Breast epithelium (tissue), 4 donors: ENCODE measurements around the gene CARM1. TPM values are rescaled to one million over a fixed set of nuclear protein-coding genes. Genes with fewer than 3 reads are reported as not detected.
A peak's percentile ranks its signal among the peaks of the same experiment; 100 is the strongest.

Experiments used
- DNase-seq, 2 donors: peaks; one replicate each; pipeline ENCODE4 v3.0.0-alpha.2; 2019; ENCODE audit warnings: low spot score in 2 of 2
- H3K27ac ChIP-seq, 2 donors: fragments of 200-600 bp; sonication (generic) in 1 of 2; one replicate each; pipeline ENCODE4 v1.5.1; 2016 to 2019; ENCODE audit warnings: mild to moderate bottlenecking in 1 of 2
- H3K27me3 ChIP-seq, 2 donors: fragments of 200-600 bp; sonication (generic) in 1 of 2; one replicate each; pipeline versions ENCODE4 v1.5.1 to v1.6.0; 2017 to 2019; ENCODE audit warnings: control low read depth in 1 of 2, mild to moderate bottlenecking in 1 of 2
- H3K36me3 ChIP-seq: fragments of 200-600 bp; one replicate; pipeline ENCODE4 v1.5.1; 2019
- H3K4me1 ChIP-seq, 2 donors: fragments of 200-600 bp; sonication (generic); one replicate each; pipeline ENCODE4 v1.5.1; 2016 to 2019; ENCODE audit warnings: control low read depth in 1 of 2
- H3K4me3 ChIP-seq, 3 donors: fragments of 200-600 bp; sonication (generic); 1 replicate in 2 of 3; 2 replicates in 1 of 3; pipeline ENCODE4 v1.5.1; 2016 to 2019; ENCODE audit warnings: mild to moderate bottlenecking in 3 of 3, moderate library complexity in 2 of 3
- H3K9me3 ChIP-seq, 2 donors: fragments of 200-600 bp; sonication (generic) in 1 of 2; one replicate each; pipeline ENCODE4 v1.5.1; 2016 to 2019; ENCODE audit warnings: control low read depth in 1 of 2
- POLR2A ChIP-seq: fragments of 450-650 bp; IDR thresholded peaks from one replicate; pipeline ENCODE4 v1.6.1; 2016; ENCODE audit warnings: antibody characterized with exemption, mild to moderate bottlenecking, moderate library complexity
- POLR2AphosphoS5 ChIP-seq, 3 donors: sonication (generic); formaldehyde crosslinking; IDR thresholded peaks; one replicate each; pipeline ENCODE4 v1.6.1; 2017; ENCODE audit warnings: antibody characterized with exemption in 3 of 3
- intact Hi-C: fragments of 100-400 bp; cut with DNase I; formaldehyde crosslinking; loops from one replicate; pipeline ENCODE4 v1.15.1; 2023; ENCODE audit warnings: low total_unique reads
- total RNA-seq, 3 donors: library from RNA; depleted of rRNA; stranded (reverse); fragments of >200 nt; gene quantifications; one replicate each; pipeline ENCODE4 v1.1.0, GENCODE V29; 2016
- TF ChIP-seq, protein P1 (sequence below), 3 donors: fragments of 450-650 bp; IDR thresholded peaks; one replicate each; pipeline ENCODE4 v1.5.1; 2016 to 2017; ENCODE audit warnings: antibody characterized with exemption in 3 of 3, mild to moderate bottlenecking in 3 of 3, moderate library complexity in 3 of 3

CARM1 gene
- total RNA-seq, 3 donors from 2014 or later, result 11.6 to 17.3 (median 17.0) TPM

DNA sequence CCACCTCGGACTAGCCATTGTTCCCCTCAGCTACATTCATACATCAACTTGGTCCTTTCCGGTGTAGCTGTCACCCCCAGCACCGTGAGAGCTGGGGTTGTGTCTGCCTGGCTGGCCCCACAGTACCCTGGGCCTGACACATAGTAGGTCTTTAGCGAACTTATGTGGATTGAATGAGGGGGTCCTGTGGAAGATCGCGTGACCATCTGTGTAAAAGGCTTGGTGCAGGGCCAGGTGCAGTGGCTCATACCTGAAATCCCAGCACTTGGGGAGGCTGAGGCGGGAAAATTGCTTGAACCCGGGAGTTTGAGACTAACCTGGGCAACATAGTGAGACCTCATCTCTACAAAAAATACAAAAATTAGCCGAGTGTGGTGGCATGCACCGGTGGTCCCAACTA is 91.5 kb downstream of the CARM1 start:
- Histone ChIP-seq H3K4me1 (peaks cover 0 to 11% of the 10 kb centered on the region in 2 donors), H3K27me3 (no peaks in the 10 kb centered on the region), H3K9me3 (no peaks in the 10 kb centered on the region), H3K27ac (peak overlapping the region; percentile 2 to 97), H3K4me3 (peak overlapping the region in 1 of 3 donors; percentile 95), H3K36me3 (no peaks in the 10 kb centered on the region)
- intact Hi-C loops, result no loop called here
- TF ChIP-seq, protein P1, sequence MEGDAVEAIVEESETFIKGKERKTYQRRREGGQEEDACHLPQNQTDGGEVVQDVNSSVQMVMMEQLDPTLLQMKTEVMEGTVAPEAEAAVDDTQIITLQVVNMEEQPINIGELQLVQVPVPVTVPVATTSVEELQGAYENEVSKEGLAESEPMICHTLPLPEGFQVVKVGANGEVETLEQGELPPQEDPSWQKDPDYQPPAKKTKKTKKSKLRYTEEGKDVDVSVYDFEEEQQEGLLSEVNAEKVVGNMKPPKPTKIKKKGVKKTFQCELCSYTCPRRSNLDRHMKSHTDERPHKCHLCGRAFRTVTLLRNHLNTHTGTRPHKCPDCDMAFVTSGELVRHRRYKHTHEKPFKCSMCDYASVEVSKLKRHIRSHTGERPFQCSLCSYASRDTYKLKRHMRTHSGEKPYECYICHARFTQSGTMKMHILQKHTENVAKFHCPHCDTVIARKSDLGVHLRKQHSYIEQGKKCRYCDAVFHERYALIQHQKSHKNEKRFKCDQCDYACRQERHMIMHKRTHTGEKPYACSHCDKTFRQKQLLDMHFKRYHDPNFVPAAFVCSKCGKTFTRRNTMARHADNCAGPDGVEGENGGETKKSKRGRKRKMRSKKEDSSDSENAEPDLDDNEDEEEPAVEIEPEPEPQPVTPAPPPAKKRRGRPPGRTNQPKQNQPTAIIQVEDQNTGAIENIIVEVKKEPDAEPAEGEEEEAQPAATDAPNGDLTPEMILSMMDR (IDR thresholded peaks at IDR 0.05), result no peak
- TF ChIP-seq POLR2AphosphoS5 (IDR thresholded peaks at IDR 0.05), result no peak
- TF ChIP-seq POLR2A, result no peak
- DNase-seq, result no peak

DNA sequence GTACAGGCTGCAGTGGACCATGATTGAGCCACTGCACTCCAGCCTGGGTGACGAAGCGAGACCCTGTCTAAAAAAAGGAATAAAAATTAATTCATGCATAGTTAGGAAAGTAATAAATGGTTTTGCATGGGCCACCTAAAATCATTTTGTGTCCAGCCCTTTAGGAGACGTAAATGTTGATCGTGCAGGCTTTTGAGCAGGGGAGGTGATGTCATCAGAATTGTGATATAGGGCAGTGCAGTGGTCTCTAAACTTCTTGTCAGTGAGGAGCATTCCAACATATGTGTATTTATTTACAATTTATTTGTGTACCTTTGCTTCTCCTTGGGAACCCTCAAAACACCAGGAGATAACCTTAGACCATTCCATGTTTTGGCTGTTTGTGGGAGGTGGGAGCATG is 92.5 kb downstream of the CARM1 start:
- H3K4me1 ChIP-seq, result peaks cover 0 to 11% of the 10 kb centered on the region in 2 donors
- TF ChIP-seq POLR2A (no peak), POLR2AphosphoS5 (IDR thresholded peaks at IDR 0.05) (no peak)
- TF ChIP-seq, protein P1 (IDR thresholded peaks at IDR 0.05), result no peak
- intact Hi-C loops, result no loop called here
- peak overlapping the region in 1 of 2 donors; percentile 13 for H3K27ac ChIP-seq
- H3K4me3 ChIP-seq, result no peak overlapping the region
- DNase-seq, result no peak
- H3K9me3 ChIP-seq, result no peaks in the 10 kb centered on the region
- no peaks in the 10 kb centered on the region for H3K36me3 ChIP-seq
- H3K27me3 ChIP-seq, result no peaks in the 10 kb centered on the region

DNA sequence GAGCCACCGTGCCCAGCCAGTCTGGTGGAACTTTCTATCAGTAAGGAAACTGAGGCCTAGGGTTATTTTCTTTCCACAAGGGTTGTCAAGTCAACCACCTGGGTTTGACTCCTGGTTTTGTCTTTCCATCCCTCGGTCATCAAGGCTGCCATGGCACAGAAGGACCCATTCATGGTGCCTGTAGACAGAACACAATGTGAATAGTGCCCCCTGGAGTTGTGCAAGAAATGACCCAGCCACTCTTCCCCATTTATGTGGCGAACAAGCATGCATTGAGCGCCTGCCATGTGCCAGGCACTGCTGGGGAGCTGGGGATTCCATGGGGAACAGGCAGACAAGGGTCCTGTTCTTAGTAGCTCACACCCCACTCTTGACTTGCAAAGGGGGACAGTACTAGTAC is 93.5 kb downstream of the CARM1 start:
- H3K9me3 ChIP-seq, result no peaks in the 10 kb centered on the region
- H3K27ac ChIP-seq, result no peak overlapping the region
- H3K36me3 ChIP-seq, result no peaks in the 10 kb centered on the region
- intact Hi-C loops, result no loop called here
- no peak for TF ChIP-seq POLR2A
- TF ChIP-seq, protein P1 (IDR thresholded peaks at IDR 0.05), result no peak
- TF ChIP-seq POLR2AphosphoS5 (IDR thresholded peaks at IDR 0.05), result no peak
- H3K4me1 ChIP-seq, result peaks cover 0 to 11% of the 10 kb centered on the region in 2 donors
- H3K27me3 ChIP-seq, result no peaks in the 10 kb centered on the region
- no peak for DNase-seq
- H3K4me3 ChIP-seq, result no peak overlapping the region

DNA sequence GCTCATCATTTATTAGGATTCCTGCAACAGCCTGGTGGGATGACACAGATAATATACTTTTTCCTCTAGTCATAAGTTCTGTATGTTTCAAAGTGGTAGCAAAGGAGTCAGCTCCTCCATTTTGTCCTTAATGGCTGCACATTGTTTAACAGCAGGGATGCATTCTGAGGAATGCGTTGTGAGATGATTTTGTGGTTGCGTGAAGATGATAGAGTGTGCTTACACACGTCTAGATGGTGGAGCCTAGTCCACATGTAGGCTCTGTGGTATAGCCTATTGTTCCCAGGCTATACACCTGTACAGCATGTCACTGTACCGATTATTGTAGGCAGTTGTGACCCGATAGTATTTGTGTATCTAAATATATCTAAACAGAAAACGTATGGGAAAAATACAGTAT is 94.0 kb downstream of the CARM1 start:
- H3K9me3 ChIP-seq, result no peaks in the 10 kb centered on the region
- H3K4me1 ChIP-seq, result peaks cover 0 to 11% of the 10 kb centered on the region in 2 donors

DNA sequence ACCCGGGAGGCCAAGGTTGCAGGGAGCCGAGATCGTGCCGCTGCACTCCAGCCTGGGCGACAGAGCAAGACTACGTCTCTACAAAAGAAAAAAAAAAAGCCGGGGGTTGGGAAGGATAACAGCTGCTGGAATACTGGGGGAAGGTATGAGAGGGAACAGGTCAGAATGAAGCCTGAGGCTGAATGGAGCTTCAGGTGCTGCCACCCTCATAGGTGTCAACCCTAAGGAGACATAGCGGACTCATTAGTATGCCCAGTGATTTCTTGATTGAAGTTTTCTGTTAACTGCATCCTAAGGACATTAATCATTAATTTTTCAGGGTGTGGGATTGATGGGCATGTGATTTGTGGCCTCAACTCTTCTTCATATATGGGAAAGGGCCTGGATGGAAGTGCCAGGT is 95.5 kb downstream of the CARM1 start:
- intact Hi-C loops, result no loop called here

More for the DNA sequence above, 94.0 kb downstream of the CARM1 start:
- Histone ChIP-seq H3K4me3 (no peak overlapping the region), H3K27ac (no peak overlapping the region), H3K27me3 (no peaks in the 10 kb centered on the region), H3K36me3 (no peaks in the 10 kb centered on the region)
- intact Hi-C loops, result no loop called here
- TF ChIP-seq POLR2A (no peak), POLR2AphosphoS5 (IDR thresholded peaks at IDR 0.05) (no peak)
- TF ChIP-seq, protein P1 (IDR thresholded peaks at IDR 0.05), result no peak
- no peak for DNase-seq

More for the DNA sequence above, 95.5 kb downstream of the CARM1 start:
- Histone ChIP-seq H3K9me3 (no peaks in the 10 kb centered on the region), H3K27me3 (no peaks in the 10 kb centered on the region), H3K4me3 (no peak overlapping the region), H3K27ac (no peak overlapping the region), H3K36me3 (no peaks in the 10 kb centered on the region), H3K4me1 (peaks cover 0 to 11% of the 10 kb centered on the region in 2 donors)
- TF ChIP-seq, protein P1 (IDR thresholded peaks at IDR 0.05), result no peak
- TF ChIP-seq POLR2AphosphoS5 (IDR thresholded peaks at IDR 0.05) (no peak), POLR2A (no peak)
- DNase-seq, result no peak
